Bone marrow (tissue), 2 donors: ENCODE measurements around the gene LCE1F.

Experiments used
- DNase-seq, 2 donors: peaks; one replicate each; lab custom pipeline; 2025; lab: John Stamatoyannopoulos, UW

LCE1F gene, protein sequence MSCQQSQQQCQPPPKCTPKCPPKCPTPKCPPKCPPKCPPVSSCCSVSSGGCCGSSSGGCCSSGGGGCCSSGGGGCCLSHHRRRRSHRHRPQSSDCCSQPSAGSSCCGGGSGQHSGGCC

DNA sequence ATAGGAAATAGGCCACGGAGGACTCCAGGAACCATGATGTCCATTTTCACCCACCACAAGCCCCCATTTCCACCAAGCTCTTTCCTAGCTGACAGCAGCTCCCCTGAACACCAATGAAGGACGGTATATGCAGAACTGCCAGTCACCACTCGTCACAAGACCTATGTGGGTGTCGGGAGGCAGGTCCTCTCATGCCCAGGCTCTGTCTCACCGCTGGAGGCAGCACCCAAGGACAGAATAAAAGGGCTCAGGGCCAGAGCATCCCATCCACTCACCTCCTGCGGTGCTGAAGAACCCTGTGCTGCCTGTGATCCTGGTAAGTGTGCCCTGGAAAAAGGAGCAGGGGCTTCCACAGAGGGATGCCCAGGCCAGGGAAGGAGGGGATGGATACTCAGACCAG, at the start of gene LCE1F:
TSS of gene LCE1F (plus strand) at position 266 of the 400 bp plus-strand sequence. CDS start 1,232 bp downstream, outside the sequence.
- no peak for DNase-seq

DNA sequence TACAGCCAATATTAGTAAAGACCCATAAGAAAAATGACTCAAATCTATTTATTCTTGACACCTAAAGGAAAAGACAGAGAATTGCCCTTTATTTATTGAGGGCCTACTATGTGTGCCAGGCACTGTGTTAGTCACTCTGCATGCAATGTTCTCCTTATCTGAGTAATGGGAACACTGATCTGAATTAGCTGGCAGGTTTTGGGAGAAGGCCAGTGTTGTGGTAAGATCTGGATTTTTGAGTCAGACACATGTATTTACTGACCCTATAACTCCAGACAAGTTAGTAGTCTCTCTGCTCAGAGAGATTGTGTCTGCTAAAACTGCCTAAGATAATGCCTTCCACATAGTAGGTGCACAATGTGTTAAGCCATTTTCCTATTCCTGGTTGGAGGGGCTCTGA, 49.7 kb upstream of the LCE1F start:
- DNase-seq = no peak

DNA sequence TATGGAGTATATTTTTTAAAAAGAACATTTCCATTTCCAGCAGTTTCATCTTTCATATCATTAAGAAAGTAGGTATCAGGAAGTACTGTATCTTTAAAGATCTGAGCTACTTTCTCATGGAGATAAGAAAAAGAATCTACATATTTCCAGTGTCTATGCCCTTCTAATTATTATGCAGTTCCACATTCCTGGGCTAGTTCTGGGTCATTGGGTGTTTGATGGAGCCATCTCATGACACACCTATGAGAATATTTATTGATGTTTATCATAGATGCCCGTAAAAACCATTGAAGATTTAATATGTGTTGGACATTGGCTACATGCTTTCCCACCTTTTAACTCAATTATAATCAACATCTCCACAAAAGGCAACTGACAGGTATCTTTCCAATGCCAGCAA, 46.0 kb upstream of the LCE1F start:
- DNase-seq = no peak

DNA sequence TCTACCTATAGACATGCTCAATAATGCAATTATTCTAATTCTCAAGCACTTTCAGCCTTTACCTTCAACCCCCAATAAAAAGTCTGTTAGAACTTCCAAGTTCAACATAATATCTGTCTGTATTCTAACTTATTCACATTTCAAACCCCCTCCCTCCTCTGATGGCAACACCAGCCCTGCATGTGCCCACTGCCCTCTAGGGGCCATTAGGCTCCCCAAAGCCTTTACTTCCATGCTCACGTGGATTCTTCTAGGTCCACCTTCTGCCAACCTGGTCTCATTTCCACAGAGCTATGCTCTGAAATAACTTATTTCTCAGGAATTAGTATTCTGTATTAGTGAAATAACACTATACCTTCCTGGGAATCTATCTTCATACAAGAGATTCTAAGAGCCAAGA, 39.3 kb upstream of the LCE1F start:
- no peak for DNase-seq

DNA sequence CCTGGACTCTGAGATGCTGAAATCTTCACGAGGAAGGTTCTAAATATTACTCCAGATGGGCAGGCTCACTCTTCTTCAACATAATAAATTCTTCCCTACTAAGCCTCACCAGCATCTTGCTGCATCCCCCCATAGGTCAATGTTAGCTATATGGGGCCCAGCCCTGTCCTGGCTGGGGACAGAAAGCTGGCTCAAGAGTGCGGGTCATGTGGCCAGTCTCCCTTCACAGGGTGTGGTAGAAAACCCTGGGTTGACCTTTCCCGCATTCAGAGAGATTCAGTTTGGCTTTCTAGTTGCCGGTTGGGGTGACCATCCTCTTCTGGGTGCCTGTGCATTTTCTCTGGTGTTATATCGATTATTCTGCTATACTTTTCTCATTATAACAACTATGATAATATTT, 36.9 kb upstream of the LCE1F start:
- DNase-seq = no peak

DNA sequence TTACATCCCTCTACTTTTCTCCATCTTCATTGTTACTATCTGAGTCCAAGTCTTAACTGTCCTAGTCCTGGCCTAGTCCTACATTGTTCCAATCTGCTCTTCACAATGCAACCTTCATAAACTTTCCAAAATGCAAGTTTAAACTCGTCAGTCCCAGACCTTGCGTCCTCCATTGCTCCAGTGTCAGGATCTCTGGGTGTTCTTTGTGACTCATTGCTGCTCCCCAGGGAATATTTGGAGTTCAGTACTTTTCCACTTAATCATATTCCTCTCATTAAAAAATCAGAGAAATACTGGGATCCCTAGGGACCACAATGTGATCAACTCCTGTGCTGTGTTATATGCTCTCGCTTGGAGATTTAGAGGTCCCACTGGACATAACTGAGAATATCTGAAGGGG, 35.1 kb upstream of the LCE1F start:
- DNase-seq = no peak

DNA sequence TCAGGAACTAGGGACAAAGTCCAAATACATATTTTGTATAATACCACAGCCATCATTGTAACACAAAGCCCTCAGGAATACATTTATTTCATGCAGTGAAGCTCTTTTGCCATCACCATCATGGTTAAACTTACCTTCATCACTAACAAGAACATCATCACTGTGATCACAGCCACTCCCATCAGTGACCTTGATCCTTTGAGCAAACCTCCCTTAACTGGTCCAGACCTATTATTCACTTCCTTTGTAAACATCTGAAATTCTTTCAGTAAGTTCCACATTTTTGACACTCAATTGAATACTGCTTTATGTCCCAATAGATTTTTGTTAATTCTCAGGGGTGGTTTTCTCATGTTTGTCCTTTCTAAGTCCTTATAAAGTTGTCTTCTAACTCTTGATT, 33.3 kb upstream of the LCE1F start:
- no peak for DNase-seq

DNA sequence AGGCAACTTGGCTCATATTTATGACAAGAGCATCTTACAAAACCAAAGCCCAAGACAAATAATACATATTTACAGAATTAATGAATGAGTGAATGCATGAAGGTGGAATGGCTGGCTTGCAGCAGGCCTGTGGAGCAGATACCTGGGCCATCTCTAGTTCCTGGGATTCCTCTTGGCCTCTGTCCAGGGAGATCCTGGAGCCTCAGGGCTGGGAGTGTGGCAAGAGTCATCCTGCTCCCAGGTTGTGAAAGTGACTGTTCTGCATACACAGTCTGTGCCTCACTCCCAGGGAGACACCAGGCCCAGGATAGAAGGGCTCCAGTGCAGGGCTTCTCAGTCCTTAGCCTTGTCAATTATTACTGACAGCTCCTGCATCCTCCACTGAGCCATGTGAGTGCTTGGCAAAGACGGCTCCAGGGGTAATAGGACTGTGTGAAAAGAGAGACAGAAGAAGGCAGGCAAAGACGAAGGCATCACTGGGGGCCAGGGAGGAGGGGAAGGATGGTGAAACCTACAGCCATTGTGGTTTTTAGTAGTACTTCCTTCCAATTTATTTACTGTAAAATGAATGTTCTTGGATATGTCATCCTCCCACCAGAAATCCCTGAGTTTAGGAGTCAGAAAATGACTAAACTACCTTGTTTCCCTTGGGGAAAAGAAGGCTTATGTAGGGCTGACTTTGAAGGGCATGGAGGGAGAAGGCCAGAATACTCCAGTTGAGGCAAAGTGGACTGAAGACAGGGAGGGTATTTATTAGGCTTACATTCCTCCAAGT, 31.4 kb upstream of the LCE1F start:
- DNase-seq = no peak

DNA sequence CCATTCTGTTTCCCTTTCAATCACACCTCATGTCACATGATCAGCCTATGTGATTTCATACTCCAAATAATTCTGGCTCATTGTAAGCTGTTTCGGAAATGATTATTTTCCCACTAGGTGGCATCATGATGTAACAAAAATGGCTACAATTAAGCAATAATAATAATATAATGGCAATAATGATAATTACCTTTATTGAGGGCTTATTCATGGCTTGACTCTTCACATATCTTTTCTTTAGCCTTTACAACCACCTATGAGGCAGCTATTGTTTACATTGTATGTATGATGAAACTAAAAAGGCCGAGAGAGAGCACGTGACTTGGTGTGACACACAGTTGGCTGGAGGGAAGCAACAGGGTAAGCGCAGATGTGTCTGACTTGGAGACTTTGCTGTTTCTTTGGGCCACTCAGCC, 29.6 kb upstream of the LCE1F start:
- DNase-seq = no peak

DNA sequence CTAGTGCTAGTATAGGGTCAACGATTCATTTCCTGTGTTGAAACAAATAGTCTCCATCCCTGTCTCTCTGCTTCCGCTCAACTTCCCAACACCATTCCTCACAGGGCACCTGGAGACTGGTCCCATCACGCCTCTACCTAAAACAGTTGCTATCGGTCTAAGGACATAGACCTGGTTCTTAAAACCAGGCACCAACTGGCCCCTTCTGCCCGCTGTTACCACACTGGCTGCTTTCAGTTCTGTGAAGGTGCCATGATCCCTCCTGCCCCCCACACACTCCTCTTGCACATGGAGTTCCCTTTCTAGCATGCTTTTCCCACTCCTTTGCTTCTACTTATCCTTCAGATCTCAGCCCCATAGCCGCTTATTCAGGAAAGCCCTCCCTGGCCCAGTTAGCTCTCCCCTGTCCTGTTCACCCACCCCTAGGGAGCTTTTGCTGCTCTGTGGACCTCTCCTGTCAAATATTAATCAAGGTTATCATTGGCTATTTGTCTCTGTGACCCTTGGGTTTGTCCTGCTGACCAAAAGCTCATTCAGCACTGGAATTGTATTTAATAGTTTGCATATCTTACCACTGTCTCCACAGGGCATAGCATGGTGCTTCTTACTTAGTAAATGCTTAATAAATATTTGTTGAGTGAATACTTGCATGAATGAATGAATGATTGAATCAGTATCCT, 29.0 kb upstream of the LCE1F start:
- no peak for DNase-seq

DNA sequence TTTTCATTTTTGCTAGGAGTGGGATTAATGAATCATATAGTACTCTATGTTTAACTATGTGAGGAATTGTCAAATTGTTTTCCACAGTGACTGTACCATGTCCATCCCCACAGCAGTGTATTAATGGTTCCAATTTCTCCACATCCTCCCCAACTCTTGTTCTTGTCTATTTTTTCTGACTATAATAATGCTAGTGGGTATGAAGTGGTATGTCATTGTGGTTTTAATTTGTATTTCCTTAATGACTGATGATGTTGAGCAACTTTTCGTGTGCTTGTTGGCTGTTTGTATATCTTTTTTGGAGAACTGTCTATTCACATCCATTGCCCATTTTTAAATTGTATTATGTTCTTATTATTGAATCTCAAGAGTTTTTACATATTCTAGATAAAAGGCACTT, 27.1 kb upstream of the LCE1F start:
- DNase-seq = no peak

DNA sequence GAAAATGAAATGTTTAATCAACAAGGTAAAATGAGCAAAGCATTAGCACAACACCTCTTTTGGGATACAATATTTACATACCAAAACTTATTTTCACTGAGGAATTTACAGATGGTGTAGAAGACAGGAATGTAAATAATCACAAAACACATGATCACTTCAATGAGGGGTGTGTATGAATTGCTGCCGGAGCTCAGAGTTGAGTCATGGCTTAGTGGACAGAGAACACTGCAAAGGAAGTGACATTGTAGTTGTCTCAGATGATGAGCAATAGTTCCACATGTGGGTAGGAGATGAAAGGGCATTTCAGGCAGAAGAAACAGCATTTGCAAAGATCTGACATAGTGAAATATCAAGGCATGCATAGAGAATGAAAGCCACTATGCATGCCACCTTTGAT, 22.7 kb upstream of the LCE1F start:
- DNase-seq = no peak

DNA sequence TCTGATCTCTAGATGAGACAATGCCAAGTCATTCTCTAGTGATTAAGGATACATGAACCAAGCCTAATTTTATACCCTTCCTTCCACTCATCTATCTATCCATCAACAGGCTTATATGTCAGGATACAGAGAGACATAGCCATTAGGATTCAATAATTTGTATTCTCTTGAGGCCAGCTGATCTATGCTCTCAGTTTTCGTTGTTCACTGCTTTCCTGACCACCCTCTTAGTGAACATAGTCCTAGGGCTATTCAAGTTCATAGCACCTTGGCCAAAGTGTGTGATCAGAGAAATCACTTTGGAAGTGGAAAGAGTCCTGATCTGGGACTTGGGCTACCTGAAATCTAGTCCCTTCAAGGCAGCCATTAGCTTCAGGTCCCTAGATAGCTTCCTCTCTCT, 21.4 kb upstream of the LCE1F start:
- no peak for DNase-seq

DNA sequence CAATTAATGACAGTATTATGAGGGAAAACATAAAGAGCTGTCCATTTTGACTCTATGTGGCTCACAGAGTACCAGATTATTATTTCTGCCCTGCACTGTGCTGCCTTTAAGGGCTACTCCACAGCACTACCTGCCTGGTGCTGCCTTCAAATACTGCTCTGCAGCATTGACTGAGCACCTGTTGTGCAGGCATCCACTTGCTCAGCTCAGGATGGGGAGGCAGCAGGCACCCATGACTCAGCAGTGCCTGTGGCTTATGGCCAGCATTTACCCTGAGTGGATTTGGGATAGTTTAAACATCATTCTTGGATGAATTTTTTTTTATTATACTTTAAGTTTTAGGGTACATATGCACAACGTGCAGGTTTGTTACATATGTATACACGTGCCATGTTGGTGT, 18.1 kb upstream of the LCE1F start:
- no peak for DNase-seq

DNA sequence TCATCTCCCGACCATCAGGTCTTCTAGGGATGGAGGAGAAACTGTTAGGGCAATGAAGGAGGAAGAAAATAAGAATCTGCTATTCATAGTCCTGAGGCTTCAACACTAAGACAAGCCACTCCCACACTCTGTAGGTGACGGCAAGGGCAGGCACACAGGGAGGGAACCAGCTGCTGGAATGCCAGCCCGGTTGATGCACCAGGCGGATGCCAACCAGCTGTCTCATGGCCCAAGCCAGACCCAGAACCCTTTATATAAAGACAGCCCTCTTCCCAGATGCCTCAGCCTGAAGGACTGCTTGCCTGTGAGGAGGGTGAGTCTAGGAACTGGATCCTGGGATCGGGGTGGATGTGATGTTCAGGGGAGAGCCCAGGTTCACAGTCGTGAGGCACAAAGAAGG, 17.2 kb upstream of the LCE1F start, which contains the start of gene KPRP:
TSS of gene KPRP (plus strand) at position 279 of the 400 bp plus-strand sequence. CDS start 1,564 bp downstream, outside the sequence.
- DNase-seq = no peak

DNA sequence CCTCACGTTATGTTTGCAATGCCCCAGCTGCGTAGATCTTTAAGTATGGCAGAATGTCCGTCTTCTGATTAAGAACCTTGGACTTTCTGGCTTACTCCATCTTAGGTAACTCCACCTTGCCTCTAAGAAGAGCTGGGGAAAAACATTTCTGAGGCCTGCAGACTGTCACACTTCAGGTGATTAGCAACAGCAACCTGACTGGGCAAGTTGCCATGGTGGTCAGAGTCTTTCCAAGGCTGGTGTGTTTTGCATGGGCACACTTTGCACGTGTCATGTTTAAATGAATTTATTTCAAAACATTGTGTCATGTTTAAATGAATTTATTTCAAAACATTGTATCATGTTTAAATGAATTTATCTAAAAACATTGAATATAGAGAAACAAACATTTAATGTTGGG, 16.3 kb upstream of the LCE1F start:
- DNase-seq = no peak

DNA sequence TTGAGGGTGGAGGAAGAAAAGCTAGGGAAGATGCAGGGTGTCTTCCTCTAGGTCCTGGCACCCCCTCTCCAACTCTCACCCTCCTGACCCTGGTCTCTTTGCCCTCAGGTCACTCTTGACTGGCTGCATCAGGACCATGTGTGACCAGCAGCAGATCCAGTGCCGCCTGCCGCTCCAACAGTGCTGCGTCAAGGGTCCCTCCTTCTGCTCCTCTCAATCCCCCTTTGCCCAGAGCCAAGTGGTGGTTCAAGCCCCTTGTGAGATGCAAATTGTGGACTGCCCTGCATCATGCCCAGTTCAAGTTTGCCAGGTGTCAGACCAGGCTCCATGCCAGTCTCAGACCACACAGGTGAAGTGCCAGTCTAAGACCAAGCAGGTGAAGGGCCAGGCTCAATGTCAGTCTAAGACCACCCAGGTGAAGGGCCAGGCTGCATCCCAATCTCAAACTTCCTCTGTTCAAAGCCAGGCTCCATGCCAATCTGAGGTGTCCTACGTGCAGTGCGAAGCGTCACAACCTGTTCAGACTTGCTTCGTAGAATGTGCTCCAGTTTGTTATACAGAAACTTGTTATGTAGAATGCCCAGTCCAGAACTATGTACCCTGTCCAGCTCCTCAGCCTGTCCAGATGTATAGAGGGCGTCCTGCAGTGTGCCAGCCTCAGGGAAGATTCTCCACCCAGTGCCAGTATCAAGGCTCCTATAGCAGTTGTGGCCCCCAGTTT, 15.3 kb upstream of the LCE1F start:
- no peak for DNase-seq

DNA sequence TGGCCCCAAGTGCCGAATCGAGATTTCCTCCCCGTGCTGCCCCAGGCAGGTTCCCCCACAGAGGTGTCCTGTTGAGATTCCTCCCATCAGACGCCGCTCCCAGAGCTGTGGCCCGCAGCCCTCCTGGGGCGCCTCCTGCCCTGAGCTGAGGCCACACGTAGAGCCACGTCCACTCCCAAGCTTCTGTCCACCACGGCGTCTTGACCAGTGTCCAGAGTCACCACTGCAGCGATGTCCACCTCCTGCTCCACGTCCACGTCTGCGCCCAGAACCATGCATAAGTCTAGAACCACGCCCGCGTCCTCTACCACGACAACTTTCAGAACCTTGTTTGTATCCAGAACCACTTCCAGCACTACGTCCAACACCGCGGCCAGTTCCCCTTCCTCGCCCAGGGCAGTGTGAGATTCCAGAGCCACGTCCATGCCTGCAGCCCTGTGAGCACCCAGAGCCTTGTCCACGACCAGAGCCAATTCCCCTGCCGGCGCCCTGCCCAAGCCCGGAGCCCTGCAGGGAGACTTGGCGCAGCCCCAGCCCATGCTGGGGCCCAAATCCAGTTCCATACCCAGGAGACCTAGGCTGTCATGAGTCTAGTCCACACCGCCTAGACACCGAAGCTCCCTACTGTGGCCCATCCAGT, 14.3 kb upstream of the LCE1F start:
- no peak for DNase-seq

DNA sequence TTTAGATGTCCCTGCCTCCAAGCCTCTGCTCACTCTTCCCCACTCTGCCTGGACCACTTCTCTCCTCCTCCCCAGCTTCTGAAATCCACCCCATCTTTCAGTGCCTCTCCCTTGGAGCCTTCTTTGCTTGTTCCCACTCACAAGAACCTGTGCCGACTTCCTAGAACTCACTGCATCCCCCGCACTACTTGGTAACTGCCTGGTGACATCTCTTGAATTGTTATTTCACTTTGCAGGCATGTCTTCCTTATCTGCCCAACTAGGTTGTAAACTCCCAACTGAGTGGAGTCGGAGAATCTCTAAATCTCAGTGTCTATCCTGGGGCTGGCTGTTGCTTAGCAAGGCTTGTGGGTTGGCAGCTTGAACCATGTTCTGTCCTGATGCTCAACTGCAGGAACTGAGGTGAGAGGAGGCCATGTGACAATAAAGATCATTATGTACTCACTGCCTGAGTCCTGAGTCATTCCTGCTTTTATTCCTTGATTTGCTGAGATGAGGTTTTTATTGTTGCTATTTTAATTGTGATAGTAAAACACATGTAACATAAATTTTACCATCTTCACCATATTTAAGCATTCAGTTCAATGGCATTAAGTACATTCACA, 13.2 kb upstream of the LCE1F start:
- no peak for DNase-seq

DNA sequence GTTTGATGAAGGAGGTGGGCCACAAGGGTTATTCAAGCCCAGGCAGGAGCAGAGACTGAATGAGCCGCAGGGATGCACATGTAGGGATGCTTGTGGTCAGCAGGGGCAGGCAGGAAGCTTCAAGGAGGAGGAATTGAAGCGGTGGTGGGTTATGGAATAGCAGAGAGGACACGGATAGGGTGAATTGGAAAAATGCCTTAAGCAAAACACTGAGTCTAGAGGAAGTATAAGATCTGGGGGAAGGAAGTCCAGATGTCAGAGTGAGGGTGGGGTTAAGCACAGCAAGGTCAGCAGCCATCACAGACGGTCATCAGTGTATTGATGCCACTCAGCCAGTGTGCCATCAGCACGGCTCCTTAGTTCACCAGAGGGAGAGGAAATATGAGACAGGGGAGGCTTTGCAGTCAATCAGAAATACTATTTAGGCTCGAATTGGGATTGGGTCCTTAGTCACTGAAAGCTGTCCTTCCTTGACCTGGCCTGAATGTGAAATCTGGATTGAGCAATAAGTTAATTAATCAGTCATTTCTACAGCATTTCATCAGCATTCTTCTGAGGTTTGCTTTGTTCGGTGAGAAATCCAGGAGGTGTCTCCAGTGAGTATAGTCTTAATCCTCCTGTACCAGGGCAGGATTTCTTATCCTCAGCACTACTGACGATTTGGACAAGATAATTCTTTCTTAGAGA, 6.0 kb upstream of the LCE1F start:
- DNase-seq = no peak

DNA sequence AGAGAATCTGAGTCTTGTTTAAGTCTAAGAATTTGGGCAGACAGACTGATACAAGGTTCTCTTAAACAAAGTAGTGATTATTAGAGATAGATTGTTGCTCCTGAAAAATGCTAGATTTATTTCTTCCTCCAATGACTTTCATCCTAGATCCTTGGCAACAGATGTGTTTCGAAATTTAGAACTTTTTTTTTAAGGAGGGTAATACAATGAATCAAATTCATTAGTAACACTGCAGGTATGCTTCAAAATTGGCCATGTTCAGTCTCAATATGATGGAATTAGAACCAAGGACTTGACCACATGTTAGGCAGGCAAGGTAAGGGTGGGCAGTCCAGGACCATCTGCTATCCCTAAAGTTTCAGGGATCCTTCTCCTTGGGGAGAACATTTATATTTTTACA, 4.5 kb upstream of the LCE1F start:
- DNase-seq = no peak
